ENCODE results near the gene GORAB. TPM values are rescaled to one million over a fixed set of nuclear protein-coding genes. Genes with fewer than 3 reads are reported as not detected.

GORAB gene
- polyA plus RNA-seq, 1 of the 3 experiments (the other 2 are of a cell fraction), result 10.5 TPM

DNA sequence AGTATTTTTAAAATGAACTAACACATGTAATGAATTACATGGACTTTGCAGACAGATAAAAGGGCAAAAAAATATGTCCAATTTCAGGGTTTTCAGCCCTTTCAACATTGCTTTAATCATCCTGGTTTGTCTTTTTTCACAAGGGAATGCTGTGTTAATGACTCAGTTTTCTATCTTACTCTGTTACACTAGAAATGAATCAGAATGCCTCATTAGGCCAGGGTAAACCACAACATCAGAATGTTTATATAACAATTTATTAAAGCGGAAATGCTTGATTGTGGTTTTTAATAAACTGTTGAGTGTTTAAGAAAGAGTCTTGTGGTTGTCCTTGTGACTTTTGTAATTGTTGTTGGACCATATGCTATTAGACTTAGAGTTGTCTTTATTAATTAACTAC, 13.5 kb downstream of the GORAB start (continued):
- 0 out of 4 replicates have a peak, but pooled peaks of 1 of the 2 experiments have one; percentile 21 for TF ChIP-seq EP300 (IDR thresholded peaks at IDR 0.05; ENCODE audit: borderline replicate concordance in 1 of 2, low read depth in 1 of 2, low read length in 1 of 2)

DNA sequence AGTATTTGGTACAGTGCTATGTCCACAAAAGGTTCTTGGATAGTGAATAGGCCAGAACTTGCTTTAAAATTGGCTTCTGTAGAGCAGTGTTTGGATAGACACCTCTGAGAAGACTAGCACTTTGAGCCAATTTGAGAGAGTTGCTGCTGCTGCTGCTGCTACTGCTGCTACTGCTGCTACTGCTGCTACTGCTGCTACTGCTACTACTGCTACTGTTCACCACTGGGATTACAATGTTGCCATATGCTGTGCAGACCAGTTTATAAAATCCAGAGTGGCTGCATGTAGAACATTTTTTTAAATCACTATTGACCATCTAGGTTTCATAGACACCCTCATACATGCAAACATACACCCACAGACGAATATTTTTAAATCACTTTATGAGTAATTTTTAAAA, 15.3 kb downstream of the GORAB start:
- Histone ChIP-seq H3K9ac (no peak overlapping the region), H2AFZ (ENCODE audit: low read depth) (no peak overlapping the region), H3K36me3 (replicated peaks in 1 of 2; ENCODE audit: control insufficient read depth in 1 of 2, insufficient read depth in 2 of 2, low read length in 1 of 2) (peaks cover 94 to 96% of the 10 kb centered on the region in 2 experiments), H4K20me1 (ENCODE audit: insufficient read depth) (no peaks in the 10 kb centered on the region), H3K27ac (ENCODE audit: low read depth in 2 of 2, low read length in 1 of 2) (no peak overlapping the region), H3K9me2 (no peaks in the 10 kb centered on the region), H3K79me2 (ENCODE audit: insufficient read depth) (peaks cover 18% of the 10 kb centered on the region), H3K9me3 (no peaks in the 10 kb centered on the region), H3K4me2 (no peak overlapping the region), H3F3A (replicated peaks; ENCODE audit: insufficient read depth) (peaks cover 26% of the 10 kb centered on the region), H3K27me3 (ENCODE audit: insufficient read depth) (no peaks in the 10 kb centered on the region), H3K4me3 (ENCODE audit: low read depth in 2 of 2, low read length in 1 of 2) (no peak overlapping the region), H3K4me1 (ENCODE audit: control insufficient read depth in 1 of 2, insufficient read depth in 2 of 2, low read depth in 1 of 2, low read length in 1 of 2) (peaks cover 0 to 8% of the 10 kb centered on the region in 2 experiments; a peak in 1 of 4 replicates)
- POLR2A ChIA-PET, result no interaction called here
- CTCF ChIA-PET, result no interaction called here
- TF ChIP-seq NFIC (IDR thresholded peaks at IDR 0.05; ENCODE audit: borderline replicate concordance) (no peak), NRF1 (IDR thresholded peaks at IDR 0.05; ENCODE audit: low read depth, low read length) (no peak), TCF12 (IDR thresholded peaks at IDR 0.05) (no peak)
- no peak for DNase-seq
- WGBS (ENCODE audit: low lambda C conversion rate), result 95% methylated on average over 1 of the region's 1 CpG

DNA sequence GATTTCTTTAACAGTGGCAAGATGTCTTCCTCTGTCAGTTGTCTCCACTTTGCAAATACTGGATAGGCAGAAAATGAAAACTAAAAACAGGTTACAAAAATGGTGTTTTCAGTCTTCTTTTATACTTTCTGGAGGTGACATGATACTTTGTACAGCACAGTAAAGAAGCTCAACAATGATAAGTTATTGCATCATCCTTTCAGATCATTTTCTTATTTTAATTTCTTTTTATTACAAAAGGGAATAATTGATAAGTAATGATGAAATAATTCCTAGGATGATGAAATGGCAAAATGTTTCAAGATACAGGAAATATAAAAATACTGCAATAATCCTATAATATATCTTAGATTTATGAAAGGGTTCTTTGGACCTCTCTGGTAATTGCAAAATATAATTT, 16.5 kb downstream of the GORAB start:
- CTCF ChIA-PET, result no interaction called here

DNA sequence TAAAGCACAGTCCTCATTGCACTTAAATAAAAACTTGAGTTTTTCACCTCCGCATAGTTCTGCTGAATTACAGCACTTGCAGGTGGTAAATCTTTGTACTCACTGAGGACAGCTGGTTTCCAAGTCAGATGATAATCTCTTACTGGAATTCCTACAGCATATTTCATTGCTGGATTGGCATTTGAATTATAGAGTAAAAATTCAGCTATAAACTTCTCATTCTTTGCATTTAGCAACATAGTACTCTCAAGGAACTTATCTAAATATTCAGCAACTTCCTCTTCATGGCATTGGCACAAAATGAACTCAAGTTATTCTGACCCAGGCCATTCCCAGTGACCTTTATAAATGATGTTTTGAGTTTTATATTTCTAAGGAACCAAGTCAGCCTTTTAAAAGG, 23.4 kb downstream of the GORAB start:
- WGBS (ENCODE audit: low lambda C conversion rate), result 93% methylated on average over 1 of the region's 1 CpG
- POLR2A ChIA-PET, result no interaction called here
- no peak for DNase-seq

More for the DNA sequence above, 16.5 kb downstream of the GORAB start:
- Histone ChIP-seq H3K4me1 (ENCODE audit: control insufficient read depth in 1 of 2, insufficient read depth in 2 of 2, low read depth in 1 of 2, low read length in 1 of 2) (peaks cover 0 to 8% of the 10 kb centered on the region in 2 experiments; a peak in 1 of 4 replicates), H3K36me3 (replicated peaks in 1 of 2; ENCODE audit: control insufficient read depth in 1 of 2, insufficient read depth in 2 of 2, low read length in 1 of 2) (peaks cover 95 to 96% of the 10 kb centered on the region in 2 experiments), H3K27ac (ENCODE audit: low read depth in 2 of 2, low read length in 1 of 2) (no peak overlapping the region), H3K9me3 (no peaks in the 10 kb centered on the region), H4K20me1 (ENCODE audit: insufficient read depth) (no peaks in the 10 kb centered on the region), H3K9ac (no peak overlapping the region), H3K4me3 (ENCODE audit: low read depth in 2 of 2, low read length in 1 of 2) (no peak overlapping the region), H3K9me2 (no peaks in the 10 kb centered on the region), H3F3A (replicated peaks; ENCODE audit: insufficient read depth) (peaks cover 16% of the 10 kb centered on the region), H3K79me2 (ENCODE audit: insufficient read depth) (peaks cover 18% of the 10 kb centered on the region), H3K27me3 (ENCODE audit: insufficient read depth) (no peaks in the 10 kb centered on the region), H2AFZ (ENCODE audit: low read depth) (no peak overlapping the region), H3K4me2 (no peak overlapping the region)
- TF ChIP-seq FOXM1 (IDR thresholded peaks at IDR 0.05; ENCODE audit: low read depth), result no peak
- no peak for DNase-seq
- POLR2A ChIA-PET, result no interaction called here

More for the DNA sequence above, 23.4 kb downstream of the GORAB start:
- no peaks in the 10 kb centered on the region; a peak in 1 of 4 replicates for H3K4me1 ChIP-seq (ENCODE audit: control insufficient read depth in 1 of 2, insufficient read depth in 2 of 2, low read depth in 1 of 2, low read length in 1 of 2)
- H3K4me3 ChIP-seq (ENCODE audit: low read depth in 2 of 2, low read length in 1 of 2), result no peak overlapping the region
- no peak overlapping the region for H3K4me2 ChIP-seq
- peak overlapping the region in 1 of 2 experiments; percentile 66; a peak in 1 of 4 replicates for H3K27ac ChIP-seq (ENCODE audit: low read depth in 2 of 2, low read length in 1 of 2)
- no peak overlapping the region for H2AFZ ChIP-seq (ENCODE audit: low read depth)
- no peaks in the 10 kb centered on the region for H3K79me2 ChIP-seq (ENCODE audit: insufficient read depth)
- TF ChIP-seq, protein P1, sequence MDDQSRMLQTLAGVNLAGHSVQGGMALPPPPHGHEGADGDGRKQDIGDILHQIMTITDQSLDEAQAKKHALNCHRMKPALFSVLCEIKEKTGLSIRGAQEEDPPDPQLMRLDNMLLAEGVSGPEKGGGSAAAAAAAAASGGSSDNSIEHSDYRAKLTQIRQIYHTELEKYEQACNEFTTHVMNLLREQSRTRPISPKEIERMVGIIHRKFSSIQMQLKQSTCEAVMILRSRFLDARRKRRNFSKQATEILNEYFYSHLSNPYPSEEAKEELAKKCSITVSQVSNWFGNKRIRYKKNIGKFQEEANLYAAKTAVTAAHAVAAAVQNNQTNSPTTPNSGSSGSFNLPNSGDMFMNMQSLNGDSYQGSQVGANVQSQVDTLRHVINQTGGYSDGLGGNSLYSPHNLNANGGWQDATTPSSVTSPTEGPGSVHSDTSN (IDR thresholded peaks at IDR 0.05), result peak; percentile 43; the same call in 1 of the 2 replicates
- TF ChIP-seq CHD2 (IDR thresholded peaks at IDR 0.05; ENCODE audit: low read length, partially characterized antibody) (no peak), EP300 (IDR thresholded peaks at IDR 0.05; ENCODE audit: borderline replicate concordance in 1 of 2, low read depth in 1 of 2, low read length in 1 of 2) (peak in 1 of 2 experiments; percentile 16; a peak in 1 of 4 replicates), EZH2phosphoT487 (IDR thresholded peaks at IDR 0.05; ENCODE audit: borderline replicate concordance, low read depth) (no peak), TCF12 (IDR thresholded peaks at IDR 0.05) (peak; percentile 73), POLR2AphosphoS5 (IDR thresholded peaks at IDR 0.05; ENCODE audit: low read depth, low read length) (peak; percentile 20; the same call in 1 of the 2 replicates), FOSL2 (IDR thresholded peaks at IDR 0.05; ENCODE audit: borderline replicate concordance, low read depth) (0 out of 2 replicates have a peak, but pooled peaks have one; percentile 3)
- peaks cover 7% of the 10 kb centered on the region for H3F3A ChIP-seq (replicated peaks; ENCODE audit: insufficient read depth)
- H3K9me3 ChIP-seq, result no peaks in the 10 kb centered on the region
- H3K9me2 ChIP-seq, result no peaks in the 10 kb centered on the region
- H3K36me3 ChIP-seq (replicated peaks in 1 of 2; ENCODE audit: control insufficient read depth in 1 of 2, insufficient read depth in 2 of 2, low read length in 1 of 2), result peaks cover 34 to 45% of the 10 kb centered on the region in 2 experiments
- CTCF ChIA-PET, result no interaction called here
- no peaks in the 10 kb centered on the region for H3K27me3 ChIP-seq (ENCODE audit: insufficient read depth)
- H4K20me1 ChIP-seq (ENCODE audit: insufficient read depth), result no peaks in the 10 kb centered on the region
- H3K9ac ChIP-seq, result no peak overlapping the region
